Lower leg skin (tissue), 3 donors: ENCODE measurements around the gene KAT6B.

Experiments
- POLR2A ChIP-seq, 2 donors: fragments of 450-650 bp; IDR thresholded peaks; one replicate each; pipeline ENCODE4 v1.6.1; 2016 to 2017; ENCODE audit warnings: antibody characterized with exemption in 2 of 2, mild to moderate bottlenecking in 1 of 2, moderate library complexity in 1 of 2
- TF ChIP-seq, protein P1 (sequence below), 3 donors: fragments of 450-650 bp; IDR thresholded peaks; one replicate each; pipeline ENCODE4 v1.5.1; 2016; ENCODE audit warnings: antibody characterized with exemption in 3 of 3, mild to moderate bottlenecking in 3 of 3, moderate library complexity in 2 of 3

DNA sequence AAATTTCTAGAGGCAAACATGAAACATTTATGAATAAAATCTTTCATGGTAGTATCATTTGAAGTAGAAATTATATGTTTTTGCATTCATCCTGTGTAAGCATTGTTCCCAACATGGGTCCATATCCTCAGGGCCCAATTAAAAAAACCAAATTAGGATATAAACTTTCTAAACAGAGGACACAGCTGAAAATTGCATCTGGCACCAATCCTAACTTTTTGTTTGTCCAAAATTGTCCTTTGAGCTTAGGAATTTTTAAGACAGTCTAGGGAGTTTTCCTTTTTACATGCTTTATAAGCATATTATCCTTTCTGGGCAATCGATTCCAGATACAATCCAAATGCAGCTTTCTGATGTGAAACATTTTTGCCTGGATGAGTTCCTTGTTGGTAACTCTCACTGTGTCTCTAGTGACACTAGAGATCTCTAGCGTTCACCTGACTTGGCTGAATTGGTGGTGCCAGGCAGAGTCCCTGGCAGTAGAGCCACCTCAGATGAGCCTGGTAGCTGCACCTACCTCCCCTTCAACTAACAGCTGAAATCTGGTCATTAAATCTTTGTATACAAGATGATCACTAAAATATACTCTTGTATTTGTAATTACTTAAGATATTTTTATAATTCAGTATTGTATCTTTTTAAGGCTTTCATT is 147.5 kb downstream of the KAT6B start:
- TF ChIP-seq, protein P1, sequence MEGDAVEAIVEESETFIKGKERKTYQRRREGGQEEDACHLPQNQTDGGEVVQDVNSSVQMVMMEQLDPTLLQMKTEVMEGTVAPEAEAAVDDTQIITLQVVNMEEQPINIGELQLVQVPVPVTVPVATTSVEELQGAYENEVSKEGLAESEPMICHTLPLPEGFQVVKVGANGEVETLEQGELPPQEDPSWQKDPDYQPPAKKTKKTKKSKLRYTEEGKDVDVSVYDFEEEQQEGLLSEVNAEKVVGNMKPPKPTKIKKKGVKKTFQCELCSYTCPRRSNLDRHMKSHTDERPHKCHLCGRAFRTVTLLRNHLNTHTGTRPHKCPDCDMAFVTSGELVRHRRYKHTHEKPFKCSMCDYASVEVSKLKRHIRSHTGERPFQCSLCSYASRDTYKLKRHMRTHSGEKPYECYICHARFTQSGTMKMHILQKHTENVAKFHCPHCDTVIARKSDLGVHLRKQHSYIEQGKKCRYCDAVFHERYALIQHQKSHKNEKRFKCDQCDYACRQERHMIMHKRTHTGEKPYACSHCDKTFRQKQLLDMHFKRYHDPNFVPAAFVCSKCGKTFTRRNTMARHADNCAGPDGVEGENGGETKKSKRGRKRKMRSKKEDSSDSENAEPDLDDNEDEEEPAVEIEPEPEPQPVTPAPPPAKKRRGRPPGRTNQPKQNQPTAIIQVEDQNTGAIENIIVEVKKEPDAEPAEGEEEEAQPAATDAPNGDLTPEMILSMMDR (IDR thresholded peaks at IDR 0.05) = no peak
- TF ChIP-seq POLR2A (IDR thresholded peaks at IDR 0.05) = no peak
